Mucosa of stomach (tissue), 1 donor: ENCODE measurements around the gene SCUBE3.

ENCODE experiments used
- H3K27me3 ChIP-seq: one replicate; pipeline ENCODE4 v1.7.0; 2013; ENCODE audit warnings: mild to moderate bottlenecking, low read length; ENCODE audit not compliant: control insufficient read depth, insufficient read depth
- H3K36me3 ChIP-seq: one replicate; pipeline ENCODE4 v1.7.0; 2013; ENCODE audit warnings: low read length; ENCODE audit not compliant: control insufficient read depth, insufficient read depth
- H3K4me1 ChIP-seq: one replicate; pipeline ENCODE4 v1.7.0; 2013; ENCODE audit warnings: mild to moderate bottlenecking, low read length; ENCODE audit not compliant: control insufficient read depth, insufficient read depth
- H3K4me3 ChIP-seq: one replicate; pipeline ENCODE4 v1.7.0; 2013; ENCODE audit warnings: low read length
- H3K9ac ChIP-seq: one replicate; pipeline ENCODE4 v1.7.0; 2013; ENCODE audit warnings: mild to moderate bottlenecking, low read length, moderate library complexity
- H3K9me3 ChIP-seq: one replicate; pipeline ENCODE4 v1.7.0; 2013; ENCODE audit warnings: mild to moderate bottlenecking, low read length, moderate library complexity; ENCODE audit not compliant: control insufficient read depth
- donor health status: Pancreatic carcinoma.

The SCUBE3 gene

DNA sequence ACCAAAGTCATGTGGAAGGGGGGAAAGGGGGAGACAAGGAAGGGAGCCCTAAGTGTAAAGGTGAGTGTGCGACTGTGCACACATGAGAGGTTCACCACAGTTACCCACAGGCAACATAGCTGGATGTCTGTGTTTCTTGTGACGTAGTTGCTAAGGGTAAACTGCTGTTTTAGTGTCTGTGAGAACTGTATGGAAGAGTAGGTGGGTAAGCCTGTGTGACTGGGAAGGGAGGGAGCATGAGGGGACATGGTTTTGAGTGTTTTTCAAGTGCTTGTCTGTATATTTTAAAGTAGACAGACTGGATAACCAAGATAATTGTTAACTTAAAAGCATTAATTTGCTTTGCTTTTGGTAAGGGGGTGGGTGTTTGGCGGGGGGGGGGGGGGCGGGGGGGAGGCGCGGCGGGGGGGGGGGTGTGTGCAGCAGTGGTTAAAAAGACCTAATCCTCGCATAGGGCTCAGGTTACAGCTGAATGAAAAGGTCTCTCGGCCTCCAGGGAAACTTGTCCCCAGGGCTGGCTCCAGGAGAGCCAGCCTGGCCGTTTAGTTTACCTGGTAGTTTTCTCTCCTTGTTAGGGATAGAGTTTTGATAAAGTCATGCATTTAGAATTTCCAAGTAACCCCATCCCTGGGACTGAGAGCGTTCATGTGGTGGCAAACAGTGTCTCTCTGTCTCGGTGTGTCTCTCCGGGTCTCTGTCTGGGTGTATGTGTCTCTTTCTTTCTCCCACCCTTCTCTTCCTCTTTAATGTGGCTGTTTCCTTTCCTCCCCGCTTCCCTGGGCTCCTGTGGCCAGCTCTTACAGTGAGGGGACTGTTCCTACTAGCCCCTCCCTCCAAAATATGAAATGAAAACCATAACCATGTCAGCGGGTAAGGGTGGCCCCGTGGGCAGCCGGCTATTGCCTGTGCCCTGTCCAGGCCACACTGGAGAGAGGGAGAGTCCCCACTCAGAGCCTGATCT lies 3.4 kb downstream of the SCUBE3 start:
- H3K27me3 ChIP-seq: peaks cover 84% of the 10 kb centered on the region
- no peaks in the 10 kb centered on the region for H3K36me3 ChIP-seq
- no peak overlapping the region for H3K4me3 ChIP-seq
- H3K9ac ChIP-seq: no peak overlapping the region
- H3K4me1 ChIP-seq: peaks cover 13% of the 10 kb centered on the region
- no peaks in the 10 kb centered on the region for H3K9me3 ChIP-seq

DNA sequence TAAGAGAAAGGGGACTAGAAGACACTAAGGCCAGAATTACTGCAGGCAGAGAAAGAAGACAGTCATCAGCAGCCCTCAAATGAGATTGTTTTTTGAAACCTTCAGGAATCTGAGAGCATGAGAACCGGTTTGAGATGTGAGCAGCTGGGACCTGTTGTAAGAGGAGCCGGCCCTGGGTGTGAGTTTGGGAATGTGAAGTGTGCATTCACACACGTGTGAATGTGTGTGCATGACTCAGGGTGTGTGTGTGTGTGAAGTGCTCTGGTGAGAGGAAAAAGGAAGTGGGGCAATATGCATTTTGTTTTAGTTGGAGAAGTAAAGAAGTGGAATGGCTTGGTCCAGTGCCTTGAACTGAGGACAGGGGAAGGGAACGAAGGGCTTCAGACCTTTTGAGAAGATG lies 4.3 kb downstream of the SCUBE3 start:
- Histone ChIP-seq H3K27me3 (peaks cover 82% of the 10 kb centered on the region), H3K4me3 (no peak overlapping the region)

DNA sequence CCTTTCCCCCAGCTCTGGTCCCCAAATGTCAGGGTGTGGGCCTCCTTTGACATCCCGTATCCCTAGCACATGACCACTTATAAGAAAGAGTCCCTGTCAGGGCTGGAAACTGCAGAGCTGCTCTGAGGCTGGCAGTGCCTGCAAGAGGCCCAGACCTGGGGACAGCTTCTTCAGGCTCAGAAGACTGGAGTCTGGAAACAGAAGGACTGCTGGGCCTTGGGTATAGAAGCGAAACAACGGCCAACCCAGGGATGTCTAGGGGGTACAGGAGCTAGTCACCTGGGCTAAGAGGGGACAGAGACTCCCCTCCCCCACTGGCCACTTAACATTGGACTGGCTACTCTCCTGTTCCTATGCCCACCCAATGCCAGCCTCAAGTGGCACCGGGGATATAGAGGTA lies 4.7 kb downstream of the SCUBE3 start:
- H3K27me3 ChIP-seq: peaks cover 77% of the 10 kb centered on the region
- H3K4me3 ChIP-seq: no peak overlapping the region
- H3K36me3 ChIP-seq: no peaks in the 10 kb centered on the region
- H3K9me3 ChIP-seq: no peaks in the 10 kb centered on the region
- peaks cover 8% of the 10 kb centered on the region for H3K4me1 ChIP-seq
- no peak overlapping the region for H3K9ac ChIP-seq

More for the DNA sequence above, 4.3 kb downstream of the SCUBE3 start:
- Histone ChIP-seq H3K4me1 (peaks cover 13% of the 10 kb centered on the region), H3K36me3 (no peaks in the 10 kb centered on the region), H3K9ac (no peak overlapping the region), H3K9me3 (no peaks in the 10 kb centered on the region)

DNA sequence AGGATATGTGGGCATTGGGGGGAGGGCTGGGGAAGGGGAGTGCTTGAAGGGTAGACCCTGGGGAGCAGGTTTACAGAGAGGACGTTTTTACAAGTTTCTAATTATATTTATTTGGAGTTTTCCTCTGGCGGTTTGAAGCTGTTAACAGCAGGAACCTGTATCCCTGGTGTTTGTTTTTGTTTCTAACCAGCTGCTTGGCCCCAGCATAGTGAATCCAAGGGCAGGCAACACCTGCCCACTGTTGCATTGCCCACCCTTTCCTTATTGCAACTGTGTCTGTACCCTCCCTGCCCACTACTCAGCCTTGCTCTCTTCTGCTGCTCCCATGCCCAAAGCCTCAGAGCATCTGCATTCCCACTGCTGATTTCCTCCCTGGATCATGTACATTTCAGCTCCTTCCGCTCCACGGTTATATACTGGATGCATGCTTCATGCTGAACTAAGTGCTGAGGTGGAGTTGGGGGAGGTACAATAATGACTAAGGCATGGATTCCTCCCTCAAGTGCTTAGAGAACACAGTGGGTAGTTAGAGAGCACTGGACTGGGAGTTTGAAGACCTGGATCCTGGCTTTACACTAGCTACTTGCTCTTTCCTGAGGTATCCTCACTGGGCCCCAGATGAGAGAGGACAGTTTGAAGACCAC lies 6.0 kb downstream of the SCUBE3 start:
- peaks cover 64% of the 10 kb centered on the region for H3K27me3 ChIP-seq
- H3K4me1 ChIP-seq: no peaks in the 10 kb centered on the region
- no peak overlapping the region for H3K9ac ChIP-seq
- no peak overlapping the region for H3K4me3 ChIP-seq
- no peaks in the 10 kb centered on the region for H3K9me3 ChIP-seq
- H3K36me3 ChIP-seq: no peaks in the 10 kb centered on the region

DNA sequence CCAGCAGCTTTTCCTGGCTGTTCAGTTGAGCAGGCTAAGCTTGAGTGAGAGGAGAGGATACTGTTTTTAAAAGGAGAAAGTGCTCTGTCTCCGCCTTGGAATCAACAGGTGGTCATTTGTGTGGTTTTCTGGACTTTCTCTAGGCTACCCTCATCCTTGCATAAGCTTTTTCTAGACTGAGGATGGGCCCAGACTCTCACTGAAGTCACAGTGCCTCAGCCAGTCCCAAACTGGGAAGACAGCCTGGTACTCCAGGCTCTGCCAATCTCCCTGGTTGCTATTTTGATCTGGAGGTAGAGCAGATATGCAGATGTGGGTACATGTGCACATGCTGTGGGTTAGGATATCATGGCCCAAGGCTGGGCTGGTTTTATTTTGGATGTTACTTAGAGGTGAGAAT lies 7.0 kb downstream of the SCUBE3 start:
- no peaks in the 10 kb centered on the region for H3K36me3 ChIP-seq
- no peak overlapping the region for H3K4me3 ChIP-seq
- no peaks in the 10 kb centered on the region for H3K9me3 ChIP-seq
- no peaks in the 10 kb centered on the region for H3K4me1 ChIP-seq
- peaks cover 55% of the 10 kb centered on the region for H3K27me3 ChIP-seq
- H3K9ac ChIP-seq: no peak overlapping the region

DNA sequence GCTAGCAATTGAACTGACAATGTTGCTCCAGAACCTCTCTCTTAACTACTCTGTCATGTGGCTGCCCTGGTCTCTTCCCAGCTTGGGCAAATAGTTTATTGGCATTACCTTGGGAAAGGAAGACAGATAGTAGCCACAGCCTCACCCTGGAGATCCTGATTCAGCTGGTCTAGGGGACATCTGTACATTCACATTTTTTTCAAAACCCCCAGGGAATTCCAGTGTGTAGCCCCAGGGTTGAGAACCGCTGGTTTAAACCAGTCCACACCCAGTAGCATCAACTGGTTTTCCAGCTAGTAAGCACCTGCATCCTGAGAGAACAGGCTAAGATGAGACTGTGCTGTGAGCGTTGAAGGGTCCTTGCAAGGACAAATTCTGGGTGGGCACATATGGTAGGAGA lies 9.6 kb downstream of the SCUBE3 start:
- Histone ChIP-seq H3K36me3 (no peaks in the 10 kb centered on the region), H3K4me1 (no peaks in the 10 kb centered on the region), H3K27me3 (peaks cover 30% of the 10 kb centered on the region), H3K4me3 (no peak overlapping the region), H3K9me3 (no peaks in the 10 kb centered on the region), H3K9ac (no peak overlapping the region)

DNA sequence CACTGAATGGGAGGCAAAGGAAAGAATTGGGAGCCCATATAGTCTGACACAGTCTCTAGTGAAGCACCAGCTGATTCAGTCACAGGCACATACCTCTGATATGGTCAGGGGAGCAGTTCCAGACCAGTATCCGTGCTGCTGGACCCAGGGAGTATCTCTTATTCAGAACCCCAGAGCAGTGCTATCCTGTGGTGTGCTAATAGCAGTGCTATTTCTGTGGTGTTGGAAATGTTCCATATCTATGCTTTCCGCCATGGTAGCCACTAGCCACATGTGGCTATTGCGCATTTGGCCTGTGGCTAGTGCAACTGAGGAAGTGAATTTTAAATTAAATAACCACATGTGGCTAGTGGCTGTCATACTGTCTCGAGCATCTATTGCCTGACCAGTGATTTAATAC lies 11.0 kb downstream of the SCUBE3 start:
- Histone ChIP-seq H3K27me3 (peaks cover 18% of the 10 kb centered on the region), H3K9me3 (no peaks in the 10 kb centered on the region), H3K36me3 (no peaks in the 10 kb centered on the region), H3K4me3 (no peak overlapping the region), H3K4me1 (no peaks in the 10 kb centered on the region), H3K9ac (no peak overlapping the region)

DNA sequence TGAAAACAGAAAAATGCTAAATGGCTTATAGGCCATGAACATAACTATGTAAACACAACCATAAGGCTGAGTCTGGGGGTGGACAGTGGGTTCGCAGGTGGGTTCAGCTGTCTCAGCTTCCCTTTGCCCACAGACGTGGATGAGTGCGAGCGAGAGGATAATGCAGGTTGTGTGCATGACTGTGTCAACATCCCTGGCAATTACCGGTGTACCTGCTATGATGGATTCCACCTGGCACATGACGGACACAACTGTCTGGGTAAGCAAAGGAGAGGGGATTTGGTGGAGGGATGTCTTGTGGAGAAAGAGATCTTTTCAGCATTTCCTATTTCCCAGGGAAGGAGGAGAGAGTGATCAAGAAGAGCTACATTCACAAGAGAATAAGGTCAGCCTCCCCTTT lies 14.7 kb downstream of the SCUBE3 start:
- H3K36me3 ChIP-seq: no peaks in the 10 kb centered on the region
- no peak overlapping the region for H3K9ac ChIP-seq
- H3K27me3 ChIP-seq: no peaks in the 10 kb centered on the region
- no peaks in the 10 kb centered on the region for H3K9me3 ChIP-seq
- H3K4me3 ChIP-seq: no peak overlapping the region
- H3K4me1 ChIP-seq: peaks cover 6% of the 10 kb centered on the region

DNA sequence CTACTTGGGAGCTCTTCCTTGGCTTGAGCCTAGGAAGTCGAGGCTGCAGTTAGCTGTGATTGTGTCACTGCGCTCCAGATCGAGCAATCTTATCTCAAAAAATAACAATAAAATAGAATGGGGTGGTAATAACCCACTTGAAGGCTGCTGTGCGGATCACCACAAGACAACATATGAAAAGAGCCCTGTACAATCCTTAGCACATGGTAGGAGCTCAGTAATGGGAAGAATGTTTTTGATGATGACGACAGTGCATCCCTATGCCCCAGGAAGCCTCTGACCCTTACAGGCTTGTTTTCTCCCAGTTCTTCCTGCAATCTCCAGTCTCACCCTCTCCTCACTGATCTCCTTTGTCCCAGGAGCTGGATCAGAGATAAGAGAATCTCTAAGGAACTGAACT lies 15.5 kb downstream of the SCUBE3 start:
- Histone ChIP-seq H3K4me1 (peaks cover 6% of the 10 kb centered on the region), H3K27me3 (no peaks in the 10 kb centered on the region), H3K9me3 (no peaks in the 10 kb centered on the region), H3K9ac (no peak overlapping the region), H3K4me3 (no peak overlapping the region), H3K36me3 (no peaks in the 10 kb centered on the region)

DNA sequence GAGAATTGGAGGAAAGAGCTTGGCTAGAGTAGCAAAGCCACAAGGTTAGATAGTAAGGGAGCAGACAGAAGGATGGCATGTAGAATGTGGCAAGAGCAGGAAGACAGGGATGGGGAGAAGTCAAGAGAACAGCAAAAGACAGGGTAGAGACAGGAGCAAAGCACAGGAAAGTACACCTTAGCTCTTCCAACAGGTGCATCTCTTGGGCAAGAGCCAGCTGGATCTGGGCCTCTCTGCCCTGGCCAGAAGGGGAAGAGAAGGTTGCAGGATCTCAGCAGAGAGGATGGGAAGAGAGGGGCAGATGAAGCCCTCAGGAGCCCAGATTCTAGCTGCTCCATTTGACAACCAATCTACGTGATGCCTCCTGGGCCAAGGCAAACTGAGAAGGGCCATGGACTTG lies 16.7 kb downstream of the SCUBE3 start:
- no peaks in the 10 kb centered on the region for H3K9me3 ChIP-seq
- H3K27me3 ChIP-seq: no peaks in the 10 kb centered on the region
- H3K4me1 ChIP-seq: peaks cover 6% of the 10 kb centered on the region
- no peaks in the 10 kb centered on the region for H3K36me3 ChIP-seq
- no peak overlapping the region for H3K4me3 ChIP-seq
- H3K9ac ChIP-seq: no peak overlapping the region

DNA sequence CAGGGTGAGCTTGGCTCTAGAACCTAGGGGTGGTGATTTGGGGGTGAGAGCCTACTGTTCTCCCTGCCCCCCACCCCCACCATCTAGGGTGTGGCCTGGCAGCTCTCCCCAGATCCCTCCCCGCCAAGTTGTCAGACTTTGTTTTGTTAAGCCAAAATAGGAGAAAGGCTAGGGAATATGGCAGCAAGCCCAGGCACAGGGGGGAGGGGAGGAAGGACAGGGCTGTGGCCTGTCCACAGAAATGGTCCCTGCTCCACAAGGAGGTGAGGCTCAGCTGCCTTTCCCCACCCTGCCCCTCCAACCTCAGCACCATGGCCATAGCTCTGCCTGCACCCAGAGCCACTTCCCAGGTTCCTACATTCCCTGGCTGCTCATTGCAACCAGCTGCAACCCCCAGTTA lies 17.2 kb downstream of the SCUBE3 start:
- Histone ChIP-seq H3K4me1 (peaks cover 6% of the 10 kb centered on the region), H3K4me3 (no peak overlapping the region), H3K36me3 (no peaks in the 10 kb centered on the region), H3K9ac (no peak overlapping the region), H3K9me3 (no peaks in the 10 kb centered on the region), H3K27me3 (no peaks in the 10 kb centered on the region)

DNA sequence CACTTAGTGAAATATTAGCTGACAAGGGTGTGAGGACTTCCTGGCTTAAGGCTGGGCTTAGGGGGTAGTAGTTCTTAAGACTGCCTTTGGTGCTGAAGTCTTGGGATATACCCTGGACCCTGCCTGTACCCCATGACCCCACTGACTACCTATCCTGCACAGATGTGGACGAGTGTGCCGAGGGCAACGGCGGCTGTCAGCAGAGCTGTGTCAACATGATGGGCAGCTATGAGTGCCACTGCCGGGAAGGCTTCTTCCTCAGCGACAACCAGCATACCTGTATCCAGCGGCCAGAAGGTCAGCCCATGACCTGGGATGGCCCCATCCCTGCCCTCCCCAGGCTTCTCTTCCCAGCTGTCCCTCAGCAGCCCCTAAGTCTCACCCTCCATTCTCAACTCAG lies 17.8 kb downstream of the SCUBE3 start:
- Histone ChIP-seq H3K9ac (no peak overlapping the region), H3K4me1 (peaks cover 6% of the 10 kb centered on the region), H3K36me3 (no peaks in the 10 kb centered on the region), H3K27me3 (no peaks in the 10 kb centered on the region), H3K9me3 (no peaks in the 10 kb centered on the region), H3K4me3 (no peak overlapping the region)
